GM06990 (cell line): Measurements from ENCODE around the gene TSPAN11.

ENCODE experiments used
- DNase-seq: peaks from one replicate; pipeline ENCODE4 v3.0.0-alpha.2; 2011; ENCODE audit not compliant: insufficient read length; ENCODE audit errors: extremely low read depth
- H3K27me3 ChIP-seq: replicated peaks from 2 replicates; pipeline ENCODE4 v1.6.0; 2011; ENCODE audit warnings: low read length; ENCODE audit not compliant: control insufficient read depth, insufficient read depth
- H3K36me3 ChIP-seq: 2 replicates; pipeline ENCODE4 v1.5.1; 2011; ENCODE audit warnings: low read length; ENCODE audit not compliant: control insufficient read depth, insufficient read depth
- H3K4me3 ChIP-seq: replicated peaks from 2 replicates; pipeline ENCODE4 v1.5.1; 2011; ENCODE audit warnings: low read depth, mild to moderate bottlenecking, control low read depth, low read length
- CTCF ChIP-seq: IDR thresholded peaks from 2 replicates; pipeline ENCODE4 v1.5.1; 2011; ENCODE audit warnings: low read length, control low read depth, mild to moderate bottlenecking, inconsistent platforms; ENCODE audit not compliant: insufficient read depth, poor library complexity, severe bottlenecking

The TSPAN11 gene

GRCh38 chr12:30961030-30961429 is 34.5 kb downstream of the TSPAN11 start:
- no peak for TF ChIP-seq CTCF
- no peak for DNase-seq
- no peaks in the 10 kb centered on the region for H3K36me3 ChIP-seq
- no peaks in the 10 kb centered on the region for H3K27me3 ChIP-seq
- H3K4me3 ChIP-seq = no peak overlapping the region

DNA sequence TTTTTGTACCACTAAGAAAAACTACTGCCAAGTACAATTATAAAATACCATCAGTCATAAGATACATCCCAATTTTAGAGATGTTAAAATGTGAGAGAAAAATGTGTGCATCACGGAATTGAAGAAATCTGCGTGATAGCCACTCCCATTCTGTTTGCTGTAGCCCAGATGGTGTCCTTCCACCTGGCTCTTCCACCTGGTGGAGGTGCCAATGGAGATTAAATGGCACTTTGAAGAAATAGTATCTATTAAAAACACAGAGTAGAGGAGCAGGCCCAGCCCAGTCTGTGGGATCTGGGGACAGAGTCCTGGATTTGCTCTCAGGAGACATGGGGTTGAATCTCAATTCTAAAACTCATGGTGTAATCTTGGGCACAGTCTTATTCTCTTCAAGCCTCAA is 35.5 kb downstream of the TSPAN11 start:
- Histone ChIP-seq H3K4me3 (no peak overlapping the region), H3K36me3 (no peaks in the 10 kb centered on the region), H3K27me3 (no peaks in the 10 kb centered on the region)
- no peak for DNase-seq
- TF ChIP-seq CTCF = no peak

DNA sequence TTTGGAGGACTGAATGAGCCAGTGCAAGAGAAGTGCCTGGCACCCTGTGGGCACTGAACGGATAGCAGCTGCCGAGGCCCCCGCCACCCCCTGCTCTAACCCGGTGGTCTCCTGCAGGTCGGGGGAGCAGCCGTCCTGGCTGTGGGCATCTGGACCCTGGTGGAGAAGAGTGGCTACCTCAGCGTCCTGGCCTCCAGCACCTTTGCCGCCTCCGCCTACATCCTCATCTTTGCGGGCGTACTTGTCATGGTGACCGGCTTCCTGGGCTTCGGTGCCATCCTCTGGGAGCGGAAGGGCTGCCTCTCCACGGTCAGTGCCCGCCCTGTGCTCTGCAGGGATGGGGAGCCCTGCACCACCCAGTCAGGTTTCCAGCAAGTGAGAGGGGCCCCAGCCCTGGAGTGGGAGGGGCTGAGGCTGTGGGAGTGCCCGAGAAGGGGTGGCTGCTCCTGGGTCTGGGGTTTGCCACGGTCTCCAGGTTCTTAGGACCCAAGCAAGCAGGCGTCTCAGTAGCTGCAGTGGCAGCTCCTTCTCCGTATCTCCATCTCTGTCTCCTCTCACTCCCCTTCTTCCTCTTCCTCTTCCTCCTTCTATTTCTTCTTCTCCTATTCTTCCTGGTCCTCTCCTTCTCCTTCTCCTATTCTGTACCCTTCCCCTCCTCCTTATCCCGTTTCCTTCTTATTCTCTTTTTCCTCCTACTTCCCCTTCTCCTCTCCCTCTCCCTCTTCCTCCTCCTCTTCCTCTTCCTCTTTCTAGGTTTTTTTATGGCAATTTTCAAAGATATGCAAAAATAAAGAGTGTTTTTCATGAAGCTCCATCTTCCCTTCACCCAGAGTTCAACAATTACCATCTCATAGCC is 37.4 kb downstream of the TSPAN11 start:
- no peak for TF ChIP-seq CTCF
- Histone ChIP-seq H3K36me3 (no peaks in the 10 kb centered on the region), H3K27me3 (no peaks in the 10 kb centered on the region), H3K4me3 (no peak overlapping the region)
- no peak for DNase-seq

DNA sequence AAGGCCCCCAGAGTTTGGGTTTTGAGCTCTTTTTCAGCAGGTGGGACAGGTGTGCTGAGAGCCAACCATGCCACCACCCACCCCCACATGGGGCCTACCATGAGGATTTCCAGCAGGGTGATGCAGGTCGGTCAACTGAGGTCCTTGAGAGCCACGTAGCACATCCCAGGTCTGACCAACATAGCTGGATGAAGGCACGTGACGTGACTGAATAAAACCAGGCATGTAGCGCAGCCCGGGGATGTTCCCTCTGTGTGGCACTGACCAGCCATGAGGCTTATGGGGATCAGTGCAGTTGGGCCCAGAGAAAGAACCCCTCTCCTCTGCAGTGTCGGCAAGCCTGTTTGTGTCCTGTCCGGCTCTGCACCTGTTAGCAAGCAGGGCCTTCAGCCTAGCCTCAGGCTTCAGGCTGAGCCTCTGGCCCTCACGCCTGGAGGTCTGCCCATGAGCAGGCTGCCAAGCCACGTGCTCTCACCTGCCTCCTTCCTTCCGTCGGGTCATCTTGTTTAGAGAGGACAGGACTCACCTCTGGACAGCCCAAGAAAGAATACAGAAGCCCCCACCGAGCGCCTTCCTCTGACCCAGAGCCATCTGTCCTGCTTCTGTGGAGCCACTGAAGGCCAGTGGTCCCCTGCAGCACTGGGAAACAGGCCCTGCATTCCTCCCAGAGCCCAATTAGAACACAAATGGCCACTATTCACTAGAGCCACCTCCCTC is 38.5 kb downstream of the TSPAN11 start:
- no peak overlapping the region for H3K4me3 ChIP-seq
- H3K36me3 ChIP-seq = no peaks in the 10 kb centered on the region
- TF ChIP-seq CTCF = no peak
- no peak for DNase-seq
- H3K27me3 ChIP-seq = no peaks in the 10 kb centered on the region

DNA sequence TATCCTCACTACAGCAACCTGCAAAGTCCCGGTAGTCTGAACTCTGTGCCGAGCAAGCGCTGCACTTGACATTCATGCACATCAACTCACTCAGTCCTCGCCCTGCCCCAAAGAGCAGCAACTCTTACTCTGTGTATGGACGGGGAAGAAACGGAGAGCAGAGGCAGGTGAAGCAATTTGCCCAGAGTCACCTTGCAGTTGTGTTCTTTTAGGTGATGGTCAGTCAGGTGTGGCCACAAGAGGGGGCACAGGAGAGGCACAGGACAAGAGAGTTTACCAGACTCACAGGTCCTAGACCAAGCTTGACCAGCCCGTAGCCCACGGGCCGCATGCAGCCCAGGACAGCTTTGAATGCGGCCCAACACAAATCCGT is 39.1 kb downstream of the TSPAN11 start:
- no peak for DNase-seq
- TF ChIP-seq CTCF = no peak
- no peaks in the 10 kb centered on the region for H3K36me3 ChIP-seq
- H3K27me3 ChIP-seq = no peaks in the 10 kb centered on the region
- no peak overlapping the region for H3K4me3 ChIP-seq
